A549 (cell line): ENCODE data around the gene CUL9. TPM values are rescaled to one million over a fixed set of nuclear protein-coding genes. Genes with fewer than 3 reads are reported as not detected.

Source experiments
- ATAC-seq, 2 experiments: fragments of 200-7000 bp in 1 of 2; fragments of >200 bp in 1 of 2; cut with Nextera tagmentation in 1 of 2; cut with Tn5 transposase in 1 of 2; 3 replicates each; pipeline versions ENCODE4 v1.8.0 to v1.9.1; 2018 to 2020; ENCODE audit warnings: mild to moderate bottlenecking in 1 of 2, moderate library complexity in 1 of 2
- CTCF ChIA-PET: fragments of 300-600 bp; sonication (Branson Sonifier 250); formaldehyde crosslinking; extraction: SDS; loops from one replicate; lab custom pipeline; 2021; ENCODE audit warnings: antibody characterized with exemption, inconsistent platforms; lab: Yijun Ruan, JAX
- POLR2A ChIA-PET: fragments of 350-600 bp; formaldehyde crosslinking; extraction: SDS; loops from one replicate; lab custom pipeline; 2021; ENCODE audit warnings: antibody characterized with exemption, inconsistent platforms; lab: Yijun Ruan, JAX
- DNase-seq, 2 experiments: peaks; one replicate each; pipeline versions ENCODE4 v3.0.0 to v3.0.0-alpha.2; 2011 to 2016; ENCODE audit warnings: low read depth in 1 of 2, low spot score in 1 of 2
- FAIRE-seq: peaks from 2 replicates; lab custom pipeline; 2011; peaks lifted over from hg19 to GRCh38; lab: Jason Lieb, UNC
- H3K27ac ChIP-seq, 2 experiments: fragments of >200 bp; sonication (Bioruptor Twin); formaldehyde crosslinking; 3 replicates each; pipeline ENCODE4 v1.5.1; 2016 to 2017
- H3K4me1 ChIP-seq: fragments of >200 bp; sonication (Bioruptor Twin); formaldehyde crosslinking; 3 replicates; pipeline ENCODE4 v1.6.1; 2016
- H3K4me2 ChIP-seq: fragments of >200 bp; sonication (Bioruptor Twin); formaldehyde crosslinking; 3 replicates; pipeline ENCODE4 v1.6.1; 2016
- H3K4me3 ChIP-seq: fragments of >200 bp; sonication (Bioruptor Twin); formaldehyde crosslinking; 3 replicates; pipeline ENCODE4 v1.5.1; 2016
- H3K9me3 ChIP-seq: fragments of >200 bp; sonication (Bioruptor Twin); formaldehyde crosslinking; 3 replicates; pipeline ENCODE4 v1.6.1; 2016
- CBX2 ChIP-seq: fragments of 200-600 bp; sonication (generic); IDR thresholded peaks from 2 replicates; pipeline ENCODE4 v1.6.1; 2016; ENCODE audit warnings: low read depth, mild to moderate bottlenecking, borderline replicate concordance
- CBX8 ChIP-seq: fragments of 200-600 bp; sonication (generic); IDR thresholded peaks from 2 replicates; pipeline ENCODE4 v1.6.1; 2016
- EHF ChIP-seq: fragments of 250-450 bp; sonication (Bioruptor Pico); IDR thresholded peaks from 2 replicates; pipeline ENCODE4 v1.5.0; 2020; ENCODE audit warnings: mild to moderate bottlenecking
- ESRRA ChIP-seq: fragments of 150-350 bp; IDR thresholded peaks from 2 replicates; pipeline ENCODE4 v1.6.1; 2014; ENCODE audit warnings: mild to moderate bottlenecking, low read length, borderline replicate concordance
- FOXS1 ChIP-seq: fragments of 250-450 bp; sonication (Bioruptor Pico); IDR thresholded peaks from 2 replicates; pipeline ENCODE4 v1.5.0; 2020; ENCODE audit warnings: mild to moderate bottlenecking, moderate library complexity
- JUN ChIP-seq, 2 experiments: fragments of >200 bp; sonication (Bioruptor Twin); formaldehyde crosslinking; IDR thresholded peaks; 2 replicates in 1 of 2; 3 replicates in 1 of 2; pipeline ENCODE4 v1.6.1; 2016 to 2017
- MAFK ChIP-seq: fragments of 450-650 bp; IDR thresholded peaks from 2 replicates; pipeline ENCODE4 v1.6.1; 2014; ENCODE audit not compliant: partially characterized antibody
- POLR2A ChIP-seq: IDR thresholded peaks from 2 replicates; pipeline ENCODE4 v1.6.1; 2012; ENCODE audit warnings: mild to moderate bottlenecking, low read length
- RCOR1 ChIP-seq: fragments of 150-350 bp; IDR thresholded peaks from 2 replicates; pipeline ENCODE4 v1.6.1; 2014; ENCODE audit warnings: antibody characterized with exemption, low read length, low read depth
- RNF2 ChIP-seq: fragments of 200-600 bp; sonication (generic); IDR thresholded peaks from 2 replicates; pipeline ENCODE4 v1.6.1; 2016; ENCODE audit warnings: low read depth, mild to moderate bottlenecking, antibody characterized with exemption, moderate library complexity, borderline replicate concordance
- SREBF2 ChIP-seq: fragments of 450-650 bp; IDR thresholded peaks from 2 replicates; pipeline ENCODE4 v1.6.1; 2014; ENCODE audit warnings: mild to moderate bottlenecking, moderate library complexity
- ZFP36 ChIP-seq: fragments of 450-650 bp; IDR thresholded peaks from 2 replicates; pipeline ENCODE4 v1.6.1; 2014; ENCODE audit warnings: borderline replicate concordance; ENCODE audit not compliant: partially characterized antibody
- WGBS: methylation state at CpG from one replicate; pipeline ENCODE4 v1.1.6; 2017; ENCODE audit errors: missing lambda C conversion rate; 5-methylcytosine and 5-hydroxymethylcytosine counted together
- polyA plus RNA-seq, 4 experiments: library from polyadenylated mRNA; depleted of rRNA in 3 of 4; stranded (reverse); fragments of >200 nt; fragmentation: RNase III in 1 of 4; extraction: RNeasy Plus Mini Kit Qiagen cat#74134 plus additional on column Dnase treatment in 1 of 4; gene quantifications; 2 replicates in 3 of 4; 3 replicates in 1 of 4; pipeline ENCODE4 v1.2.3, GENCODE V29; 2011 to 2017
- TF ChIP-seq, protein P1 (sequence below): fragments of 200-600 bp; sonication (generic); IDR thresholded peaks from 2 replicates; pipeline ENCODE4 v1.6.1; 2016; ENCODE audit warnings: antibody characterized with exemption, mild to moderate bottlenecking, moderate library complexity
- TF ChIP-seq, protein P2 (sequence below): fragments of >200 bp; sonication (Bioruptor Twin); formaldehyde crosslinking; IDR thresholded peaks from 2 replicates; pipeline ENCODE4 v1.6.1; 2016
- TF ChIP-seq, protein P3 (sequence below): IDR thresholded peaks from 2 replicates; pipeline ENCODE4 v1.6.1; 2012
- TF ChIP-seq, protein P4 (sequence below): fragments of >200 bp; sonication (Bioruptor Twin); formaldehyde crosslinking; IDR thresholded peaks from 3 replicates; pipeline ENCODE4 v1.5.1; 2016

Gene CUL9
- polyA plus RNA-seq, 2 of the 4 experiments (the other 2 are of a cell fraction) = 11.3 to 12.5 TPM

DNA sequence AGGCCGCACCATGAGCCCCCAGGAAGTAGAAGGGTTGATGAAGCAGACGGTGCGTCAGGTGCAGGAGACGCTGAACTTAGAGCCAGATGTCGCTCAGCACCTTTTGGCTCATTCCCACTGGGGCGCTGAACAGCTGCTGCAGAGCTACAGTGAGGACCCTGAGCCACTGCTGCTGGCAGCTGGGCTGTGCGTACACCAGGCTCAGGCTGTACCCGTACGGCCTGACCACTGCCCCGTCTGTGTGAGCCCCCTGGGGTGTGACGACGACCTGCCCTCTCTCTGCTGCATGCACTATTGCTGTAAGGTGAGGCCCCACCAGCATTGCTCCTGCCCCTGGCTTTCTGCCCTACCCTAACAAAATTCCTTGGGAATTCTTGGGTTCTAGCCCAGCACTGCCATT, 34.2 kb downstream of the CUL9 start:
- DNase-seq = no peak
- Histone ChIP-seq H3K4me3 (no peak overlapping the region), H3K9me3 (no peaks in the 10 kb centered on the region), H3K27ac (no peak overlapping the region), H3K4me1 (no peaks in the 10 kb centered on the region), H3K4me2 (no peak overlapping the region)
- WGBS = 98% methylated on average over 8 of the region's 12 CpGs
- no peak for TF ChIP-seq POLR2A
- TF ChIP-seq, protein P1, sequence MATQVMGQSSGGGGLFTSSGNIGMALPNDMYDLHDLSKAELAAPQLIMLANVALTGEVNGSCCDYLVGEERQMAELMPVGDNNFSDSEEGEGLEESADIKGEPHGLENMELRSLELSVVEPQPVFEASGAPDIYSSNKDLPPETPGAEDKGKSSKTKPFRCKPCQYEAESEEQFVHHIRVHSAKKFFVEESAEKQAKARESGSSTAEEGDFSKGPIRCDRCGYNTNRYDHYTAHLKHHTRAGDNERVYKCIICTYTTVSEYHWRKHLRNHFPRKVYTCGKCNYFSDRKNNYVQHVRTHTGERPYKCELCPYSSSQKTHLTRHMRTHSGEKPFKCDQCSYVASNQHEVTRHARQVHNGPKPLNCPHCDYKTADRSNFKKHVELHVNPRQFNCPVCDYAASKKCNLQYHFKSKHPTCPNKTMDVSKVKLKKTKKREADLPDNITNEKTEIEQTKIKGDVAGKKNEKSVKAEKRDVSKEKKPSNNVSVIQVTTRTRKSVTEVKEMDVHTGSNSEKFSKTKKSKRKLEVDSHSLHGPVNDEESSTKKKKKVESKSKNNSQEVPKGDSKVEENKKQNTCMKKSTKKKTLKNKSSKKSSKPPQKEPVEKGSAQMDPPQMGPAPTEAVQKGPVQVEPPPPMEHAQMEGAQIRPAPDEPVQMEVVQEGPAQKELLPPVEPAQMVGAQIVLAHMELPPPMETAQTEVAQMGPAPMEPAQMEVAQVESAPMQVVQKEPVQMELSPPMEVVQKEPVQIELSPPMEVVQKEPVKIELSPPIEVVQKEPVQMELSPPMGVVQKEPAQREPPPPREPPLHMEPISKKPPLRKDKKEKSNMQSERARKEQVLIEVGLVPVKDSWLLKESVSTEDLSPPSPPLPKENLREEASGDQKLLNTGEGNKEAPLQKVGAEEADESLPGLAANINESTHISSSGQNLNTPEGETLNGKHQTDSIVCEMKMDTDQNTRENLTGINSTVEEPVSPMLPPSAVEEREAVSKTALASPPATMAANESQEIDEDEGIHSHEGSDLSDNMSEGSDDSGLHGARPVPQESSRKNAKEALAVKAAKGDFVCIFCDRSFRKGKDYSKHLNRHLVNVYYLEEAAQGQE = no peak
- TF ChIP-seq, protein P2, sequence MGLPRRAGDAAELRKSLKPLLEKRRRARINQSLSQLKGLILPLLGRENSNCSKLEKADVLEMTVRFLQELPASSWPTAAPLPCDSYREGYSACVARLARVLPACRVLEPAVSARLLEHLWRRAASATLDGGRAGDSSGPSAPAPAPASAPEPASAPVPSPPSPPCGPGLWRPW = no peak
- no peak for TF ChIP-seq RCOR1
- TF ChIP-seq, protein P3, sequence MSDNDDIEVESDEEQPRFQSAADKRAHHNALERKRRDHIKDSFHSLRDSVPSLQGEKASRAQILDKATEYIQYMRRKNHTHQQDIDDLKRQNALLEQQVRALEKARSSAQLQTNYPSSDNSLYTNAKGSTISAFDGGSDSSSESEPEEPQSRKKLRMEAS = no peak
- TF ChIP-seq FOXS1 (CRISPR knock-in tag) = no peak
- TF ChIP-seq CBX2 = no peak
- TF ChIP-seq JUN (IDR thresholded peaks at IDR 0.05) = no peak
- no peak for TF ChIP-seq ZFP36
- TF ChIP-seq SREBF2 = no peak
- TF ChIP-seq, protein P4, sequence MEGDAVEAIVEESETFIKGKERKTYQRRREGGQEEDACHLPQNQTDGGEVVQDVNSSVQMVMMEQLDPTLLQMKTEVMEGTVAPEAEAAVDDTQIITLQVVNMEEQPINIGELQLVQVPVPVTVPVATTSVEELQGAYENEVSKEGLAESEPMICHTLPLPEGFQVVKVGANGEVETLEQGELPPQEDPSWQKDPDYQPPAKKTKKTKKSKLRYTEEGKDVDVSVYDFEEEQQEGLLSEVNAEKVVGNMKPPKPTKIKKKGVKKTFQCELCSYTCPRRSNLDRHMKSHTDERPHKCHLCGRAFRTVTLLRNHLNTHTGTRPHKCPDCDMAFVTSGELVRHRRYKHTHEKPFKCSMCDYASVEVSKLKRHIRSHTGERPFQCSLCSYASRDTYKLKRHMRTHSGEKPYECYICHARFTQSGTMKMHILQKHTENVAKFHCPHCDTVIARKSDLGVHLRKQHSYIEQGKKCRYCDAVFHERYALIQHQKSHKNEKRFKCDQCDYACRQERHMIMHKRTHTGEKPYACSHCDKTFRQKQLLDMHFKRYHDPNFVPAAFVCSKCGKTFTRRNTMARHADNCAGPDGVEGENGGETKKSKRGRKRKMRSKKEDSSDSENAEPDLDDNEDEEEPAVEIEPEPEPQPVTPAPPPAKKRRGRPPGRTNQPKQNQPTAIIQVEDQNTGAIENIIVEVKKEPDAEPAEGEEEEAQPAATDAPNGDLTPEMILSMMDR = no peak
- TF ChIP-seq ESRRA = no peak
- no peak for FAIRE-seq
- POLR2A ChIA-PET = no interaction called here
- no peak for ATAC-seq
- CTCF ChIA-PET = interaction anchor here (1.4 kb wide), 1 partner anchor 13 kb away, joined by 10 read pairs; the partner anchor contains the start of gene DNPH1

DNA sequence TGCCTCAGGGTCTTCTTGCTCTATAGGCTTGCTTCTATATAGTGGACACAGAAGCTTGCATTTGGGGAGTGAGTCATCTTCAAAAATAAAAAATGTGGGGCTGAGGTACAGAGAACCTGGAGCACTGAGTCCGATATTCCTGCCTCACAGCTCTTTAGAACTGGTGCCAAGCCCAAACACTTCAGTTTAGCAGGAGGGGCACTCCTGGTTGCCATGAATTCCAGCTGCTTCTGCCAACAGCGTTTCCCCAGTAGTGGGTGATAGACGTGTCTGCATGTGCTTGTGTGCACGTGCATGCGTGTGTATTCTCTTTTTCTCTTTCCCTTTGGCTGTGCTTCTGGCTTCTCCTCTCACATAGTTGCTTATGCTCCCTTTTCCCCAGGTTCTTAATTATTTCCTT, 35.4 kb downstream of the CUL9 start:
- FAIRE-seq = no peak
- CTCF ChIA-PET = interaction anchor here (5.3 kb wide), 1 partner anchor 12 kb away, joined by 38 read pairs; the partner anchor contains the start of gene DNPH1
- no peak for ATAC-seq
- no peak overlapping the region for H3K27ac ChIP-seq
- no peak for DNase-seq
- no peak overlapping the region for H3K4me3 ChIP-seq
- POLR2A ChIA-PET = no interaction called here
- H3K4me1 ChIP-seq = no peaks in the 10 kb centered on the region
- no peak overlapping the region for H3K4me2 ChIP-seq
- TF ChIP-seq EHF (CRISPR knock-in tag) (no peak), RNF2 (no peak)
- no peaks in the 10 kb centered on the region for H3K9me3 ChIP-seq
- 93% methylated on average over 5 of the region's 5 CpGs for WGBS

DNA sequence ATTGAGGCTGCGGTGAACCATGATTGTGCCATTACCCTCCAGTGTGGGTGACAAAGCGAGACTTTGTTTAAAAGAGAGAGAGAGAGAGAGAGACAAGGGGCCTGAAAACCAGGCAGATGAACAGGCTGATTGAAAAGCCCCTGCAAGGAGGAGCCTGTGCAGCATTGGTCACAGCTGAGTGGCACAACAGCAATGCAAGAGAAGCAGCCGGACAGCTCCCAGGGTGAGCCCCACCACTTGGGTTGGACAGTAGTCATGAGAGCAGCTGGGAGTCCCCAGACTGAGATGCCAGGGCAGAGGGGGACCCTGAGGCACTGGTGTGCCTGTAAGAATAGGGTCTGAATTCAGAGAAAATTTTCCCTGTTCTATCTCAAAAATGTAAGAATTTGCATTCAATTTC, 37.1 kb downstream of the CUL9 start:
- DNase-seq = no peak
- TF ChIP-seq MAFK = no peak
- TF ChIP-seq CBX8 = no peak
- TF ChIP-seq, protein P3 = no peak
- H3K27ac ChIP-seq = no peak overlapping the region
- CTCF ChIA-PET = interaction anchor here (1.1 to 5.3 kb wide), 2 partner anchors 10 to 15 kb away, joined by 3 to 38 read pairs; partner anchors contain the start of gene DNPH1
- no peaks in the 10 kb centered on the region for H3K4me1 ChIP-seq
- H3K9me3 ChIP-seq = no peaks in the 10 kb centered on the region
- no peak for FAIRE-seq
- no peak overlapping the region for H3K4me3 ChIP-seq
- POLR2A ChIA-PET = no interaction called here
- H3K4me2 ChIP-seq = no peak overlapping the region
- WGBS = 93% methylated on average over 3 of the region's 3 CpGs
- ATAC-seq = no peak
